Loucy (cell line): Measurements from ENCODE around the gene NUFIP2.

ENCODE experiments used
- H2AFZ ChIP-seq: fragments of 200-600 bp; sonication (generic); 2 replicates; pipeline ENCODE4 v1.6.0; 2016; ENCODE audit warnings: antibody characterized with exemption, mild to moderate bottlenecking, low read length, moderate library complexity
- H3F3A ChIP-seq: fragments of 200-600 bp; 2 replicates; pipeline ENCODE4 v1.6.0; 2016; ENCODE audit warnings: antibody characterized with exemption, low read depth, mild to moderate bottlenecking
- H3K27me3 ChIP-seq: fragments of 200-600 bp; sonication (generic); 2 replicates; pipeline ENCODE4 v1.6.1; 2014; ENCODE audit warnings: low read length, mild to moderate bottlenecking; ENCODE audit not compliant: insufficient read depth, poor library complexity, severe bottlenecking
- H3K36me3 ChIP-seq: fragments of 200-600 bp; sonication (generic); 2 replicates; pipeline ENCODE4 v1.6.1; 2016; ENCODE audit warnings: low read length; ENCODE audit not compliant: insufficient read depth
- H3K4me1 ChIP-seq: fragments of 200-600 bp; sonication (generic); 2 replicates; pipeline ENCODE4 v1.5.1; 2014; ENCODE audit warnings: low read length, mild to moderate bottlenecking; ENCODE audit not compliant: insufficient read depth, poor library complexity, severe bottlenecking
- H3K4me2 ChIP-seq: fragments of 200-600 bp; sonication (generic); 2 replicates; pipeline ENCODE4 v1.6.0; 2014; ENCODE audit warnings: antibody characterized with exemption, low read length, low read depth, mild to moderate bottlenecking; ENCODE audit not compliant: poor library complexity, severe bottlenecking
- H3K4me3 ChIP-seq: fragments of 200-600 bp; sonication (generic); 2 replicates; pipeline ENCODE4 v1.5.1; 2014; ENCODE audit warnings: low read length, mild to moderate bottlenecking, mixed read lengths; ENCODE audit not compliant: poor library complexity, severe bottlenecking
- H3K79me2 ChIP-seq: fragments of 200-600 bp; sonication (generic); 2 replicates; pipeline ENCODE4 v1.6.1; 2014; ENCODE audit warnings: low read length; ENCODE audit not compliant: insufficient read depth
- H3K9ac ChIP-seq: fragments of 200-600 bp; sonication (generic); 2 replicates; pipeline ENCODE4 v1.6.0; 2014; ENCODE audit warnings: mild to moderate bottlenecking, low read depth, low read length, moderate library complexity; ENCODE audit not compliant: poor library complexity, severe bottlenecking
- H3K9me2 ChIP-seq: fragments of 200-600 bp; sonication (generic); replicated peaks from 2 replicates; pipeline ENCODE4 v1.6.1; 2016; ENCODE audit warnings: low read depth, low read length, mixed read lengths
- H3K9me3 ChIP-seq: fragments of 200-600 bp; sonication (generic); 2 replicates; pipeline ENCODE4 v1.6.1; 2014; ENCODE audit warnings: mild to moderate bottlenecking, antibody characterized with exemption, low read length, low read depth; ENCODE audit not compliant: insufficient read depth
- H4K20me1 ChIP-seq: fragments of 200-600 bp; sonication (generic); 2 replicates; pipeline ENCODE4 v1.6.0; 2014; ENCODE audit warnings: antibody characterized with exemption, low read length, mild to moderate bottlenecking; ENCODE audit not compliant: insufficient read depth, poor library complexity, severe bottlenecking
- EZH2phosphoT487 ChIP-seq: fragments of 200-600 bp; IDR thresholded peaks from 2 replicates; pipeline ENCODE4 v1.6.1; 2018; ENCODE audit warnings: antibody characterized with exemption, mild to moderate bottlenecking, moderate library complexity, borderline replicate concordance
- TF ChIP-seq, protein P1 (sequence below): fragments of 200-600 bp; sonication (generic); conservative IDR thresholded peaks from 2 replicates; pipeline ENCODE4 v1.5.1; 2014; ENCODE audit warnings: mild to moderate bottlenecking, antibody characterized with exemption, low read length

The NUFIP2 gene

DNA sequence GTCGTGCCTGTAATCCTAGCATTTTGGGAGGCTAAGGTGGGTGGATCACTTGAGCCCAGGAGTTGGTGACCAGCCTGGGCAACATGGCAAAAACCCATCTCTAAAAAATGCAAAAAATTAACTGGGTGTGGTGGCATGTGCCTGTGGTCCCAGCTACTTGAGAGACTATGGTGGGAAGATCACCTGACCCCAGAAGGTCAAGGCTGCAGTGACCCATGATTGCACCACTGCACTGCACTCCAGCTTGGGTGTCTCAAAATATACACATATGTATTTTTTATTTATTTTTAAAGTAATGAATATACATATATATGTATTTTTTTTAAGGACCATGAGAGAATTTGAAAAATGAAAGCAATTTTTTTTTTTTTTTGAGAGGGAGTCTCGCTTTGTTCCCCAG lies 5.1 kb upstream of the NUFIP2 start:
- Histone ChIP-seq H4K20me1 (no peaks in the 10 kb centered on the region), H2AFZ (no peak overlapping the region), H3K9me3 (no peaks in the 10 kb centered on the region), H3K27me3 (no peaks in the 10 kb centered on the region), H3K9me2 (no peaks in the 10 kb centered on the region), H3K4me2 (no peak overlapping the region), H3K4me3 (no peak overlapping the region), H3K79me2 (no peaks in the 10 kb centered on the region), H3K9ac (no peak overlapping the region), H3K4me1 (peaks cover 9% of the 10 kb centered on the region), H3K36me3 (no peaks in the 10 kb centered on the region), H3F3A (no peaks in the 10 kb centered on the region)
- TF ChIP-seq, protein P1, sequence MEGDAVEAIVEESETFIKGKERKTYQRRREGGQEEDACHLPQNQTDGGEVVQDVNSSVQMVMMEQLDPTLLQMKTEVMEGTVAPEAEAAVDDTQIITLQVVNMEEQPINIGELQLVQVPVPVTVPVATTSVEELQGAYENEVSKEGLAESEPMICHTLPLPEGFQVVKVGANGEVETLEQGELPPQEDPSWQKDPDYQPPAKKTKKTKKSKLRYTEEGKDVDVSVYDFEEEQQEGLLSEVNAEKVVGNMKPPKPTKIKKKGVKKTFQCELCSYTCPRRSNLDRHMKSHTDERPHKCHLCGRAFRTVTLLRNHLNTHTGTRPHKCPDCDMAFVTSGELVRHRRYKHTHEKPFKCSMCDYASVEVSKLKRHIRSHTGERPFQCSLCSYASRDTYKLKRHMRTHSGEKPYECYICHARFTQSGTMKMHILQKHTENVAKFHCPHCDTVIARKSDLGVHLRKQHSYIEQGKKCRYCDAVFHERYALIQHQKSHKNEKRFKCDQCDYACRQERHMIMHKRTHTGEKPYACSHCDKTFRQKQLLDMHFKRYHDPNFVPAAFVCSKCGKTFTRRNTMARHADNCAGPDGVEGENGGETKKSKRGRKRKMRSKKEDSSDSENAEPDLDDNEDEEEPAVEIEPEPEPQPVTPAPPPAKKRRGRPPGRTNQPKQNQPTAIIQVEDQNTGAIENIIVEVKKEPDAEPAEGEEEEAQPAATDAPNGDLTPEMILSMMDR = no peak
- TF ChIP-seq EZH2phosphoT487 = no peak

DNA sequence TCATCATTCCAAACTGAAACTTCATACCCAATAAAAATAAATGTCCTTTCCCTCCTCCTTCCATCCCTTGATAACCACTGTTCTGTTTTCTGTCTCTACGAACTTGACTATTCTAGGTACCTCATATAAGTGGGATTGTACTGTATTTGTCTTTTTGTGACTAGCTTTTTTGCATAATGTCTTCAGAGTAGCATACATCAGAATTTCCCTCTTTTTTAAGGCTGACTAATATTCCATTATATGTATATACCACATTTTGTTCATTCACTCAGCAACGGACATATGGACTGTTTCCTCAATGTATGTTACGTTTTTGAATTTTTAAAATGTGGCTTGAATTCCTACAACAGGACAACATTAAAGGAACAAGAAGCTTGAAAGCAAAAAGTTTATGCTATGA lies 1.5 kb upstream of the NUFIP2 start:
- H3K9ac ChIP-seq = no peak overlapping the region
- no peak overlapping the region for H2AFZ ChIP-seq
- TF ChIP-seq EZH2phosphoT487 = no peak
- TF ChIP-seq, protein P1 = no peak
- no peak overlapping the region for H3K4me3 ChIP-seq
- H3K9me3 ChIP-seq = no peaks in the 10 kb centered on the region
- H3K27me3 ChIP-seq = peaks cover 5% of the 10 kb centered on the region
- no peaks in the 10 kb centered on the region; the same call in 1 of the 2 replicates for H3F3A ChIP-seq
- peaks cover 34% of the 10 kb centered on the region for H3K79me2 ChIP-seq
- H3K4me1 ChIP-seq = peaks cover 25% of the 10 kb centered on the region
- no peak overlapping the region for H3K4me2 ChIP-seq
- no peaks in the 10 kb centered on the region for H3K9me2 ChIP-seq
- H3K36me3 ChIP-seq = no peaks in the 10 kb centered on the region; the same call in 1 of the 2 replicates
- H4K20me1 ChIP-seq = peaks cover 29% of the 10 kb centered on the region

DNA sequence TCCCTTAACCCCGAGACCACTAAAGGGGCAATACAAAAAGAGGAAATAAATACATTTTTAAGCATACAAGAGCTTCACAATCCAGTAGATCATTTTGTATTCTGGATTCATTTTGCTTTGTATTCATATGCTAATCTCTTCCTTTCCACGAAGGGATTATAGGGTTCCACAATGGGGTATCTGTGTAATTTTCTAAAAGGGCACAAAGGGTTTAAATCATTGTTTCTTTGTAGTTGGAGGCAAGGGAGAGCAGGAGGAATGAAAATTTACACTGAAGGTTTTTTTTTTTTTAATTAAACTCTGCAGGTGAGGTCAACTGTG lies 592 bp upstream of the NUFIP2 start:
- H2AFZ ChIP-seq = peak overlapping the region; percentile 94
- no peak for TF ChIP-seq EZH2phosphoT487
- TF ChIP-seq, protein P1 = no peak

More for the DNA sequence above, 592 bp upstream of the NUFIP2 start:
- H3K4me2 ChIP-seq = peak overlapping the region; percentile 75
- no peaks in the 10 kb centered on the region for H3K9me2 ChIP-seq
- H3K36me3 ChIP-seq = peaks cover 8% of the 10 kb centered on the region; the same call in 1 of the 2 replicates
- H3K9ac ChIP-seq = peak overlapping the region; percentile 86
- H3F3A ChIP-seq = no peaks in the 10 kb centered on the region; the same call in 1 of the 2 replicates
- peaks cover 43% of the 10 kb centered on the region for H3K79me2 ChIP-seq
- peak overlapping the region; percentile 77 for H3K4me3 ChIP-seq
- H3K4me1 ChIP-seq = peaks cover 34% of the 10 kb centered on the region
- no peaks in the 10 kb centered on the region for H3K9me3 ChIP-seq
- H3K27me3 ChIP-seq = peaks cover 5% of the 10 kb centered on the region
- peaks cover 38% of the 10 kb centered on the region for H4K20me1 ChIP-seq
